HG02885 (cell line): Measurements from ENCODE around the gene OPN1SW.

ENCODE experiments used
- ATAC-seq: cut with Tn5 transposase; IDR thresholded peaks from one replicate; pipeline ENCODE4 v1.9.1; 2021; ENCODE audit warnings: mild to moderate bottlenecking; ENCODE audit not compliant: unreplicated experiment, poor library complexity

OPN1SW gene

GRCh38 chr7:128794020-128794419 lies 18.4 kb upstream of the OPN1SW start:
- no peak for ATAC-seq

DNA sequence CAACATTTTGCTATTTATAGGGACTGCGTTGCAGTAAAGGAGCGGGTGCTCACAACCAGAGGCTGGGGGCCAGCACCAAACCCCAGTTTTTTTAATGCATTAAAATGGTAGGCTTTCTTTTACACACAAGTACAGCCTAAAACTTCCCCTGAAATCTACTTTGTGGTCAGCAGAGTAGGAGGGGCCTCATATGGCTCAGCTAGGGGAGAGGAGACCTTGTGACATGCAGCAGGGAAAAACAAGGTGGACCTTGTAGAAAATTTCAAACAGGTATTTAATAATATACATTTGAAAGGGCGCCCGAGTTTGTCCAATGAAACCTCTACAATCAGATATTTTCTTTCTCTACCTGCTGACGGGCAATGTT lies 17.6 kb upstream of the OPN1SW start:
- ATAC-seq: no peak

DNA sequence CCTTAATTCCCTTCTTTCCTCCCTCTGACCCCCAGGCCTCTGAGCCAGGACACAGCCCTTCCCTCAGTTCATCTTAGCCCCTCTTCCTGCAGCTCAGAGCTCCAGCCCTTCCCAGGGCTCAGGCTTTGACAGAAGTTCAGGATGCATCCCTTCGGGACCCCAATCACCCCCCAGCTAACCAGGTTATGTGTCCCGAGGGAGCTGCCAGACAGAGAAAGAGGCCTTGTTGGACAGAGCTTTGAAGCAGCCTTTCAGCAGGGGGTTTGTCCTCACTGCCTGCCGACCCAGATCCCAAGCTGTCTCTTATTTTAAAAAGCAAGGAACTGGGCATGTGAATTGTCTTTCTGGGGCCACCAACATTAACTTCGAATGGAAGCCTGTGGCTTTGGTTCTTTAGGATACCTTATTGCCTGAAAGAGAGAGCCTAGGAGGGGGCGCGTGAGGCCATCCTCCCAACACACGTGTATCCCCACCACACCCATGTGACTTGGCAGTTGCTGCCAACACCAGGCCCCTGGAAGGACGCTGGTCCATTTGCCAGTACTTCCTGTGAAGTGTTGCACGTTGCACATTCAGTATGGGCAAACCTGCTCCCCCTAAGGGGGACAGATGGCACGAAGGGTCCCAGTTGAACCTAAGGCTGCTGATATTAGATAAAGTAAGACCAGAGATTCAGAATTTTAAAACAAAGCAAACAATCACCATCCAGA lies 17.0 kb upstream of the OPN1SW start:
- no peak for ATAC-seq

- ATAC-seq: no peak
Measured at GRCh38 chr7:128791972-128792327, 16.4 kb upstream of the OPN1SW start.

DNA sequence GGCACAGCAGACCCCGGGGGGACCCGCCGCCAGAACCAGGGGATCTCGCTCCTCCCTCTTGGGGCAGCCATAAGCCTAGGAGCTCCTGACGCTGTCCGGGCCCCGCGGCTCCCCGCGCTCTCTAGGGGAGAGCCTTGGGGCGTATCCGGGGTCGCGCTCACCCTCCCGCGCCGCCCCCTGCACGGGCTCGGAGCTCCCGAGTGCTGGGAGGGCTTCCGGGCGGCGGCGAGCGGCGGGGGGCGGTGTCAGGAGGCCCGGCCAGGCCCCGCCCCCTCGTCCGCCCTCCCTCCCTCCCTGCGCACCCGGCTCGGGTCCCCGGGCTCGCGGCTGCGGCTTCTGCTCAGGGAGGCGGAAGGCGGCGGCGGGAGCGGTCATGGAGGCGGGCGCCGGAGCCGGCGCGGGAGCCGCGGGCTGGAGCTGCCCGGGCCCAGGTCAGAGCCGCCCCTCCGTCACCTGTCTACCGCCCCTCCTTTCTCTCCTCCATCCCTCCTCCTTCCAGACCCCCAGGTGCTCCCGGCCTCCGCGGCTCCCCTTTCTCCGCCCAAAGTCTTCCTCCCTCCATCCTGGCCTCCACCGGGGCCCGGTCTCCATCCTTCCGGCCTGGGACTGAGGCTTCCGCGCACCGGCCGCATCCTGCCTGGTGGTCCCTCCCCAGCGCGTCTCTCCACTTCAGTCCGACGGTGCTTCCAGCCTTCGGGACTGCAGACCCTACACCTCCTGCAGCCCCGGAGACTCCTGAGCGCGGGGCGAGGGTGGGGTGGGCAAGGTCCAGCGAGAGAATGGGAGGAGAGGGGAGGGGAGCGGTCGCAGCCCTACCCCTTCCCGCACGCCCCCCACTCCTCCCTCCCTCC lies 15.8 kb upstream of the OPN1SW start, which contains the start of gene CCDC136:
CCDC136 (plus strand) TSS at position 848 of the 851 bp plus-strand sequence. CDS start 444 bp downstream, outside the sequence.
- ATAC-seq: peak; percentile 84

DNA sequence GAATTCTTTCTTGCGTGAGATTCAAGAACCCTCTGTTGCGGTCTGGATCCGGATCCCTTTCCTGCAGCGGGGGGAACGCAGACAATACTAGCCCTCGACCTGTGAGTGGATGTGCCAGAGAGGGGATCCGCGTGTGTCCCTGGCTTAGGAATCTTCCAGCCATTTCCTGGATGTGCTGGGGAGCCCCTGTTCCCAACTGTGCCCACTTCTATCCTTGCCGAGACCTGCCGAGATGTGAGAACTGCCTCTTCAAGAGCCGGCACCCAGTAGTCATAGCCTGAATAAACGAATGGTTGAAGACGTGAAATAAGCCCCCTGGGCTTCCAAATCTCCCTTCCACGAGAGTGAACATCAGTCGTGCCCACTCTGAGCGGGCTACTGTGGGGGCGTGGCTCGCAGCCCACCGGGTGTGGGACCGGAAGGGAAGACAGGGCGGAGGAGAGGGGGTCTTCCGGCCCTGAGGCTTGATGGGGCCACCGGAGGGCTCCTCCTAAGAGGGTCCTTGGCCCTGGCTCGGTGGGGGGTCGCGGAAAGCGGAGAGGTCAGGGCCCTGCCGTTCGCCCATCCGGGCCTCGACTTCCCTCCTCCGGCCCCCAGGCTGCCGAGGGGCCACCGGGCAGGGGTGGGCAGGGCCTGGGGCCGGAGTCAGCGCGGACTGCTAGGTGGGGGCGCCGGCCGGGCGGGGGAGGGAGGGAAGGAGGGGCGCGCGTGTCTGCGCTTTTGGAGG lies 14.9 kb upstream of the OPN1SW start:
- ATAC-seq: peak; percentile 26

DNA sequence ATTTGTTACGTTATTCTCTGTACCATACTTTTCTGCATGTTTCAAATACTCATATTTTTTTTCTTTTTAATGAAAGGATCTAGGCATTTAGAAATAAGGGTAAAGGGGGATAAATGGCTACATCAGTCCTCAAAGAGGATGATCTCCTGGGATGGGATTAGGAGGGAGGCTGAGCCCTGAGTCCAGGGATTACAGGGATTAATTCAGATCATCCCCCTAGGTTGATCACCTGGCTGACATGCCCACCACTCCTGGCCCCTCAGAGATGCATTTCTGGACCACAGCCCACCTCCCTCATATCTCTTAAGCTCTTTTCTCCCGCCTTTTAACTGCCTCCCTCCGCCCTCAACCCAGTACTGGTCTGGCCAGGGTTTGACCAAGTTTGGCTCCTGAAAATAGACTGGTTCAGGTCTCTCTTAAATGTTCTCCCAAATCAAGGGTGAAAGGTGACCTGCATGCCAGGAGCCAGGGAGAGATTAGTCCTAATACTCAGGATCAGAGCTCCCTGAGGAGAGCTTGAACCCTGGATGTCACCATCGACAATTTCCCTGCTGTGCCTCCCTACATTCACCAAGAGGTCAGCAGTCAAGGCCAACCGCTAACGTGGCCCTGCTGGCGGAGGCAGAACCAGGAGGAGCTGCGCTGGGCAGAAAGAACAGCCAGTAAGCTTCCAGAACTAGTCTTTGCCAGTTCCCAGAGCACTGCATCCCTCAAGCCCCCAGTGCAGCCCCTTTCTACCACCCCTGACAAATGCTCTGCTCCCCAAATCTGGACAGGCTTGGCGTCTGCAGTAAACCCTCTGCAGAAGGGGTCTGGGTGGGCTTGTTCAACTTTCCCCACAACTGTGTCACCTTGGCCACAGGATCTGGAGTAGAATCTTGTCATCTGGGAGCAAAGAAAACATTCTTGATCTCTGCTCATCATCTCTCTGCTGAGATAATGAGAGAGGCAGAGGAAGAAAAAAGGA lies 13.1 kb upstream of the OPN1SW start:
- ATAC-seq: no peak

- ATAC-seq: no peak
Measured at GRCh38 chr7:128785738-128786137, 10.1 kb upstream of the OPN1SW start.

GRCh38 chr7:128783143-128783861 lies 7.7 kb upstream of the OPN1SW start:
- ATAC-seq: no peak

GRCh38 chr7:128781851-128782250 lies 6.3 kb upstream of the OPN1SW start:
- no peak for ATAC-seq

- no peak for ATAC-seq
Measured at GRCh38 chr7:128781126-128781525, 5.5 kb upstream of the OPN1SW start.

GRCh38 chr7:128778946-128779345 lies 3.4 kb upstream of the OPN1SW start:
- ATAC-seq: no peak

DNA sequence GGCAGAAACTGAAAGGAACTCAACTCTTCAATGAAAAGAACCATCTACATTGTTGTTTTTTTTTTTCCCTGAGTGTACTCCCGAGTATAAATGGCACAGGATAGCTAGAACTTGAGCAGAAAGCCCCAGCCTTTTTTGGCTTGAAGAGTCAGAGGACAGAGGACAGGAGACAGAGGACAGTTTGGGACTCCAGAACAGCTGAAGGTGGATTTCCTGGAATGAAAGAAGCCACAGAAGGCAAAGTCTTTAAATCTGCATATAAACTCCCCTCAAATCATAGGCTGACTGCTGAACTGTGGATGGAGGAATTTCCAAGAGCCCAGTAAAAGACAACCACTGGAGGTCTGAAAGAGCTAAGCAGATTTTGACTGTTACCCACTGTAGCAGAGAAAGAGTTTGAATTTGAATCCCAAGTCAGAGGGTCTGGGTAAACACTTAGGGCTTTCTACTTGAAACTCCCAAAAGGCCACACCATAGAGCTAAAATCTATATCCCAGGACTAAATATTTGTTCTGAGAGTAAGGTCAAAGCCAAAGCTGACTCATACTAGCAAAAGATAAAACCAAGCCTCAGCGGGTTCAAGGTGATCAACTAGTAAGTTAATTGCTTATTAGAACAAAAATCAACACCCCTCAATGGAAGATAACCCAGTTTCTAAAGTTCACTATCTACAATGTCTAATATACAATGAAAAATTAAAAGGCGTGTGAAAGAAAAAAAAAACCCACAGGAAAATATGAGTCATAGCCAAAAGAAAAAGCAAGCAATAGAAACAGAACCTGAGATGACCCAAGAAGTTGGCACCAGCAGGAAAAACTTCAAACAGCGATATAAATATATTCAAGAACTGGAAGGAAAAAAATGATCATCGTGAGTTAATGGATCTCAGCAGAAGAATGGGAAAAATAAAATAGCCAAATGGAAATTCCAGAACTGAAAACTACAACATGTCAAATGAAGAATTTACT lies 1.8 kb upstream of the OPN1SW start:
- ATAC-seq: no peak

GRCh38 chr7:128774921-128775320 lies 673 bp downstream of the OPN1SW start:
- ATAC-seq: no peak

GRCh38 chr7:128774029-128774689 lies 1.4 kb downstream of the OPN1SW start:
- ATAC-seq: no peak

DNA sequence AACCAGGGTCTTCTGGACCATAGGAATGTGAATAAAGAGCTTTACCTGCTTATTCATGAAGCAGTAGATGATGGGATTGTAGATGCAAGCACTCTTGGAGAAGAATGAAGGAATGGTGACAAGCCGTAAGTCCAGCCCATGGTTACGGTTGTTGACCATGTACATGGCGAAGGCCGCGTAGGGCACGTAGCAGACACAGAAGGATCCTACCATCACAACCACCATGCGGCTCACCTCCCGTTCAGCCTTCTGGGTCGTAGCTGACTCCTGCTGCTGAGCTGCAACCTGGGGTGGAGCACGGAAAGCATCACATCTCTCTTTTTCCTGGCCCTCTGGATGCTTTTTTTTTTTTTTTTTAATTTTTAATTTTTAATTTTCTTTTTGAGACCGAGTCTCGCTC lies 2.0 kb downstream of the OPN1SW start:
- ATAC-seq: no peak

DNA sequence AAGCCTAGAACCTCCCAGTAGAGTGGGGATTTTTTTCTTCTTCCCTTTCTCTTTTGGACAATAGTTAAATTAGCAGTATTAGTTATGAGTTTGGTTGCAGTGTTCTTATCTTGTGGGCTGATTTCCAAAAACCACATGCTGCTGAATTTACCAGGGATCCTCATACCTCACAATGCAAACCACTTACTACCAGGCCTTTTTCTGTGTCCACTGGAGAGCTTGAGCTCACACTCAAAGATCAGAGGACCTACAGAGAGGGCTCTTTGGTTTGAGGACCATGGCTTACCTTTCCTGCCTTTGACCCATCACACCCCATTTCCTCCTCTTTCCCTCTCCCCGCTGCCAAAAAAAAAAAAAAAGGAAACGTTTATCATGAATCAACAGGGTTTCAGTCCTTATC lies 5.4 kb downstream of the OPN1SW start:
- ATAC-seq: no peak
